C4-2B (cell line): ENCODE data around the gene TWF2.

Source experiments
- ZFX ChIP-seq: fragments of 450-650 bp; IDR thresholded peaks from 2 replicates; pipeline ENCODE4 v1.6.1; 2017
- TF ChIP-seq, protein P1 (sequence below): fragments of 450-650 bp; conservative IDR thresholded peaks from 2 replicates; pipeline ENCODE4 v1.5.1; 2017; ENCODE audit warnings: mild to moderate bottlenecking

DNA sequence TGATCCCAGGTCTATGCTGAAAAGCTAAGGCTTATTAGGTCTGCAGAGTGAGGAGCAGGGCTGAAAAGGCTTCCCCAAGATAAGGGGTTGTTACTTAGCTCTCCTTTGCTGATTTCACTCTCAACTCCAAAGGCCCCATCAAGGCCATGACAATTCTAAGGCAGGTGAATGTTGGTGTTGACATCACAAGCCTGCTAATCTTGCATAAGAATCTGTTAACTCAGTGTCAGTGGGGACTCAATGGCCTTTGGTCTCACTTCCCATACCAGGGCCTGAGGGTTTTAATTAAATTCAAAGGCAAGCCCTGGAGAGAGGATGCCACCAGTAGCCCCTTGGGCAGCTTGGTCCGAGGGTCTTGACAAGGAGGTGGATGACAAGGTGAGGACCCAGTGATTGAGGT lies 50.4 kb downstream of the TWF2 start:
- TF ChIP-seq, protein P1, sequence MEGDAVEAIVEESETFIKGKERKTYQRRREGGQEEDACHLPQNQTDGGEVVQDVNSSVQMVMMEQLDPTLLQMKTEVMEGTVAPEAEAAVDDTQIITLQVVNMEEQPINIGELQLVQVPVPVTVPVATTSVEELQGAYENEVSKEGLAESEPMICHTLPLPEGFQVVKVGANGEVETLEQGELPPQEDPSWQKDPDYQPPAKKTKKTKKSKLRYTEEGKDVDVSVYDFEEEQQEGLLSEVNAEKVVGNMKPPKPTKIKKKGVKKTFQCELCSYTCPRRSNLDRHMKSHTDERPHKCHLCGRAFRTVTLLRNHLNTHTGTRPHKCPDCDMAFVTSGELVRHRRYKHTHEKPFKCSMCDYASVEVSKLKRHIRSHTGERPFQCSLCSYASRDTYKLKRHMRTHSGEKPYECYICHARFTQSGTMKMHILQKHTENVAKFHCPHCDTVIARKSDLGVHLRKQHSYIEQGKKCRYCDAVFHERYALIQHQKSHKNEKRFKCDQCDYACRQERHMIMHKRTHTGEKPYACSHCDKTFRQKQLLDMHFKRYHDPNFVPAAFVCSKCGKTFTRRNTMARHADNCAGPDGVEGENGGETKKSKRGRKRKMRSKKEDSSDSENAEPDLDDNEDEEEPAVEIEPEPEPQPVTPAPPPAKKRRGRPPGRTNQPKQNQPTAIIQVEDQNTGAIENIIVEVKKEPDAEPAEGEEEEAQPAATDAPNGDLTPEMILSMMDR, result no peak
- no peak for TF ChIP-seq ZFX
